Measurements from ENCODE around the gene FGFR2.

Gene FGFR2

GRCh38 chr10:121568275-121568674, 30.0 kb downstream of the FGFR2 start:
- Histone ChIP-seq H3K27me3 (no peaks in the 10 kb centered on the region), H3K4me3 (ENCODE audit: low read depth, low read length) (no peak overlapping the region), H3K9me3 (no peaks in the 10 kb centered on the region), H3K4me1 (no peaks in the 10 kb centered on the region), H3K36me3 (no peaks in the 10 kb centered on the region)
- TF ChIP-seq, protein P1, sequence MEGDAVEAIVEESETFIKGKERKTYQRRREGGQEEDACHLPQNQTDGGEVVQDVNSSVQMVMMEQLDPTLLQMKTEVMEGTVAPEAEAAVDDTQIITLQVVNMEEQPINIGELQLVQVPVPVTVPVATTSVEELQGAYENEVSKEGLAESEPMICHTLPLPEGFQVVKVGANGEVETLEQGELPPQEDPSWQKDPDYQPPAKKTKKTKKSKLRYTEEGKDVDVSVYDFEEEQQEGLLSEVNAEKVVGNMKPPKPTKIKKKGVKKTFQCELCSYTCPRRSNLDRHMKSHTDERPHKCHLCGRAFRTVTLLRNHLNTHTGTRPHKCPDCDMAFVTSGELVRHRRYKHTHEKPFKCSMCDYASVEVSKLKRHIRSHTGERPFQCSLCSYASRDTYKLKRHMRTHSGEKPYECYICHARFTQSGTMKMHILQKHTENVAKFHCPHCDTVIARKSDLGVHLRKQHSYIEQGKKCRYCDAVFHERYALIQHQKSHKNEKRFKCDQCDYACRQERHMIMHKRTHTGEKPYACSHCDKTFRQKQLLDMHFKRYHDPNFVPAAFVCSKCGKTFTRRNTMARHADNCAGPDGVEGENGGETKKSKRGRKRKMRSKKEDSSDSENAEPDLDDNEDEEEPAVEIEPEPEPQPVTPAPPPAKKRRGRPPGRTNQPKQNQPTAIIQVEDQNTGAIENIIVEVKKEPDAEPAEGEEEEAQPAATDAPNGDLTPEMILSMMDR (IDR thresholded peaks at IDR 0.05; ENCODE audit: low read depth, low read length), result no peak
- DNase-seq, result no peak

DNA sequence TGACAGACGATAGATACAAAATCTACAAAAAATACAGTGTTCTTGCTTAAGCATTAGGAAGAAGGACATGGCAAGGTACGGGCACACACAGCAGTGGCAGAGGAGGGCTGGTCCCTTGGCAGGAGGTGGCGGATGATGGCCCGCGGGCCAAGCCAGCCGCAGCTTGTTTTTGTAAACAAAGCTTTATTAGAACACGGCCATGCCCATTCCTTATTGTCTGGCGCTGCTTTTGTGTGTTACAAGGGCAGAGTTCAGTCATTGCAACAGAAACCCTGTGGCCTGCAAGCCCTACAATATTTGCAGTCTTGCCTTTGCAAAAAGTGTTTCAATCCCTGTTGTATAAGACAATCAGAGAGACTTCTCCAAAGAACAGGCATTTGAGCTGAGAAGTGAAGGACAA, 30.7 kb downstream of the FGFR2 start:
- DNase-seq, result no peak
- H3K27me3 ChIP-seq, result no peaks in the 10 kb centered on the region
- no peak overlapping the region for H3K4me3 ChIP-seq (ENCODE audit: low read depth, low read length)

GRCh38 chr10:121566755-121567154, 31.5 kb downstream of the FGFR2 start:
- no peaks in the 10 kb centered on the region for H3K27me3 ChIP-seq
- no peaks in the 10 kb centered on the region for H3K9me3 ChIP-seq
- no peaks in the 10 kb centered on the region for H3K4me1 ChIP-seq
- TF ChIP-seq, protein P1 (IDR thresholded peaks at IDR 0.05; ENCODE audit: low read depth, low read length), result no peak
- no peak overlapping the region for H3K4me3 ChIP-seq (ENCODE audit: low read depth, low read length)
- DNase-seq, result no peak
- H3K36me3 ChIP-seq, result no peaks in the 10 kb centered on the region

More for the DNA sequence above, 30.7 kb downstream of the FGFR2 start:
- TF ChIP-seq, protein P1 (IDR thresholded peaks at IDR 0.05; ENCODE audit: low read depth, low read length), result no peak
- Histone ChIP-seq H3K9me3 (no peaks in the 10 kb centered on the region), H3K36me3 (no peaks in the 10 kb centered on the region), H3K4me1 (no peaks in the 10 kb centered on the region)

- DNase-seq, result peak; percentile 14
- TF ChIP-seq, protein P1 (IDR thresholded peaks at IDR 0.05; ENCODE audit: low read depth, low read length), result no peak
Observed at GRCh38 chr10:121559326-121560026, 38.8 kb downstream of the FGFR2 start.

DNA sequence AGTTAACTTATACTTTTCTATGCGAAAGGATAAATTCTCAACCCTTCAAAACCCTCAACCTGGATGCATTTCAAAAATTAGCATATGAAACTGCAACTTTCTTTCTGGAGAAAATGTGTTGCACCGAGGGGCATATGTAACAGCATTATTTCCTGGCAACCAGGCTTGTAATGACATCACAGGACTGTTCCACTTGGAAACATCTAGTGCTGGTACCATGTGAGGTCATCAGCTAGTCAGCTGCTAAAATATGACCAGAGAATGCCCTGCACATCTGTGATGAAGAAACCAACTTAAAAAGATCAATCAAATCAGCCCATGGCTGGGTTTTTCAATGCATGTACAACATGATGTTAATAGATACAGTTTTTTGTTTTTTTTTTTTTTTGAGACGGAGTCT, 40.0 kb downstream of the FGFR2 start:
- H3K27me3 ChIP-seq, result no peaks in the 10 kb centered on the region
- no peak for DNase-seq
- TF ChIP-seq, protein P1 (IDR thresholded peaks at IDR 0.05; ENCODE audit: low read depth, low read length), result no peak
- no peaks in the 10 kb centered on the region for H3K36me3 ChIP-seq
- no peak overlapping the region for H3K4me3 ChIP-seq (ENCODE audit: low read depth, low read length)
- no peaks in the 10 kb centered on the region for H3K9me3 ChIP-seq
- no peaks in the 10 kb centered on the region for H3K4me1 ChIP-seq

More at GRCh38 chr10:121559326-121560026, 38.8 kb downstream of the FGFR2 start:
- H3K4me1 ChIP-seq, result no peaks in the 10 kb centered on the region
- H3K4me3 ChIP-seq (ENCODE audit: low read depth, low read length), result no peak overlapping the region
- H3K36me3 ChIP-seq, result no peaks in the 10 kb centered on the region
- no peaks in the 10 kb centered on the region for H3K9me3 ChIP-seq
- H3K27me3 ChIP-seq, result no peaks in the 10 kb centered on the region

GRCh38 chr10:121556918-121557573, 41.2 kb downstream of the FGFR2 start:
- H3K9me3 ChIP-seq, result no peaks in the 10 kb centered on the region
- no peaks in the 10 kb centered on the region for H3K4me1 ChIP-seq
- H3K36me3 ChIP-seq, result no peaks in the 10 kb centered on the region
- DNase-seq, result no peak
- TF ChIP-seq, protein P1 (IDR thresholded peaks at IDR 0.05; ENCODE audit: low read depth, low read length), result no peak
- no peaks in the 10 kb centered on the region for H3K27me3 ChIP-seq
- H3K4me3 ChIP-seq (ENCODE audit: low read depth, low read length), result no peak overlapping the region

Data from BE2C (cell line).